SH-SY5Y (cell line): ENCODE data around the gene SLC12A7.

Experiments
- GATA2 ChIP-seq: IDR thresholded peaks from 2 replicates; pipeline ENCODE4 v1.6.1; 2011; ENCODE audit warnings: mild to moderate bottlenecking, low read depth, low read length
- GATA3 ChIP-seq: IDR thresholded peaks from 2 replicates; pipeline ENCODE4 v1.6.1; 2011; ENCODE audit warnings: low read depth, mild to moderate bottlenecking, low read length, moderate library complexity

- TF ChIP-seq GATA3: no peak
- TF ChIP-seq GATA2: no peak
Observed at GRCh38 chr5:1128977-1129710, 17.3 kb upstream of the SLC12A7 start.
